Adrenal gland (tissue), 12 donors: ENCODE data around the gene ISCA2. TPM values are rescaled to one million over a fixed set of nuclear protein-coding genes. Genes with fewer than 3 reads are reported as not detected.

Experiments
- DNase-seq, 7 donors: peaks; one replicate each; pipeline ENCODE4 v3.0.0-alpha.2; 2019 to 2020
- H3K27ac ChIP-seq, 5 donors: fragments of 200-600 bp; sonication (generic) in 4 of 5; 1 replicate in 3 of 5; 2 replicates in 2 of 5; pipeline versions ENCODE4 v1.5.1 to v1.8.0; 2016 to 2020; ENCODE audit warnings: mild to moderate bottlenecking in 1 of 5
- H3K27me3 ChIP-seq: fragments of 200-600 bp; 2 replicates; pipeline ENCODE4 v1.8.0; 2021
- H3K36me3 ChIP-seq, 2 donors: fragments of 200-600 bp; replicated peaks in 1 of 2; 1 replicate in 1 of 2; 2 replicates in 1 of 2; pipeline versions ENCODE4 v1.5.1 to v1.8.0; 2018 to 2022
- H3K4me1 ChIP-seq, 2 donors: fragments of 200-600 bp; replicated peaks in 1 of 2; 1 replicate in 1 of 2; 2 replicates in 1 of 2; pipeline versions ENCODE4 v1.5.1 to v1.8.0; 2018 to 2021
- H3K4me3 ChIP-seq, 4 donors: fragments of 200-600 bp; sonication (generic) in 3 of 4; one replicate each; pipeline ENCODE4 v1.5.1; 2016 to 2018
- H3K9me3 ChIP-seq, 3 donors: fragments of 200-600 bp; sonication (generic) in 1 of 3; replicated peaks in 1 of 3; 1 replicate in 2 of 3; 2 replicates in 1 of 3; pipeline versions ENCODE4 v1.5.1 to v1.8.0; 2016 to 2021
- CTCF ChIP-seq, 6 experiments: fragments of 450-650 bp in 4 of 6; fragments of 200-600 bp in 2 of 6; sonication (generic) in 1 of 6; IDR thresholded peaks; 1 replicate in 5 of 6; 2 replicates in 1 of 6; pipeline versions ENCODE4 v1.5.1 to v1.8.0; 2016 to 2021; ENCODE audit warnings: antibody characterized with exemption in 6 of 6, mild to moderate bottlenecking in 2 of 6, moderate library complexity in 1 of 6
- POLR2A ChIP-seq, 2 donors: fragments of 450-650 bp; IDR thresholded peaks; one replicate each; pipeline ENCODE4 v1.6.1; 2017; ENCODE audit warnings: antibody characterized with exemption in 2 of 2, mild to moderate bottlenecking in 2 of 2, moderate library complexity in 1 of 2
- WGBS, 4 donors: extraction: QIAGEN DNeasy Blood & Tissue Kit in 2 of 4; methylation state at CpG; one replicate each; pipeline versions ENCODE4 v1.1.5 to v1.1.7; 2013 to 2017; 5-methylcytosine and 5-hydroxymethylcytosine counted together
- intact Hi-C, 2 donors: fragments of 100-400 bp; cut with DNase I; formaldehyde crosslinking; loops; one replicate each; pipeline versions ENCODE4 v1.14.1 to v1.15.0; 2022 to 2023
- polyA plus RNA-seq, 3 donors: library from polyadenylated mRNA; stranded (reverse); fragments of 200-250 nt in 2 of 3; fragments of 350-450 nt in 1 of 3; fragmentation: Illumina TruSeq in 1 of 3; extraction: RNeasy Lipid Tissue Mini Kit (QIAGEN cat#74804) in 1 of 3; gene quantifications; one replicate each; pipeline ENCODE4 v1.2.3, GENCODE V29; 2013 to 2014
- total RNA-seq, 9 donors: library from RNA; depleted of rRNA in 4 of 9; stranded (reverse); fragments of >200 nt in 4 of 9; fragments of 120-200 nt in 1 of 9; fragmentation: NEBNext Ultra II Directional in 1 of 9; extraction: Animal tissue kit (Norgen Biotek cat#: 25700) in 1 of 9; gene quantifications; one replicate each; pipeline versions ENCODE4 v1.1.0 to v1.2.4, GENCODE V29; 2013 to 2023
- donor health status: healthy with polysubstance abuse.
- donor health status: Bipolar disorder and iron deficiency.
- donor health status: DM: yes; HTN: yes; CAD: no.
- donor health status: DM: no; HTN: no; CAD: no.
- donor health status: DM: no; HTN: no; CAD: no.
- donor health status: DM: yes; HTN: yes; CAD: no.

The ISCA2 gene
- total and polyA plus RNA-seq, 12 donors, result 13.2 to 63.6 (median 47.4) TPM

DNA sequence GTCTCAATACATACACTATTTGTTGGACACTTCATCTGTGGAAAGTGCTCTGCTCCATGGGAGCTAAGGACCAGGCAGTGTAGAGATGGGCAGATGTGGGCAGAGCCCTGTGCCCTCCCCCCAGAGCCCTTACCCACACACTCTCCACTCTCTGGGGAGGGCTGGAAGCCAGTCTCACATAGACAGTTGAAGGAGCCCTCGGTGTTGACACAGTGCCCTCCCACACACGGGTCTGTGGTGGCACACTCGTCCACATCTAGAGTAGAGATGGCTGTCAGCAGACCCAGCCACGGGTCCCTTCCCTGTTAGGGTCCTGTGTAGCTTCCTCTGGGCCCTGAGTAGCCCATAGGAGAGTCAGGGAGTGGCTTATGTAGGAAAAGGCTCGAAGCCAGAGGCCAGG, 14.3 kb downstream of the ISCA2 start:
- Histone ChIP-seq H3K4me3 (no peak overlapping the region), H3K4me1 (no peaks in the 10 kb centered on the region), H3K9me3 (no peaks in the 10 kb centered on the region), H3K27me3 (no peaks in the 10 kb centered on the region), H3K27ac (no peak overlapping the region), H3K36me3 (no peaks in the 10 kb centered on the region)
- TF ChIP-seq POLR2A (IDR thresholded peaks at IDR 0.05), result no peak
- no peak for TF ChIP-seq CTCF (IDR thresholded peaks at IDR 0.05)
- WGBS, 4 donors, result 67 to 82% (median 74%) methylated on average over 1 to 5 of the region's 5 CpGs
- DNase-seq, result no peak
- intact Hi-C loops, result loop anchor here in 1 of 2 donors (5.0 to 10.0 kb wide), 2 partner anchors 94 to 287 kb away; no protein-coding TSS in a partner anchor

GRCh38 chr14:74508292-74508731, 14.7 kb downstream of the ISCA2 start:
- intact Hi-C loops, result loop anchor here in 1 of 2 donors (5.0 to 10.0 kb wide), 2 partner anchors 94 to 286 kb away; no protein-coding TSS in a partner anchor
- Histone ChIP-seq H3K4me1 (no peaks in the 10 kb centered on the region), H3K9me3 (no peaks in the 10 kb centered on the region), H3K27me3 (no peaks in the 10 kb centered on the region), H3K4me3 (no peak overlapping the region), H3K36me3 (no peaks in the 10 kb centered on the region), H3K27ac (no peak overlapping the region)
- TF ChIP-seq CTCF (IDR thresholded peaks at IDR 0.05) (no peak), POLR2A (IDR thresholded peaks at IDR 0.05) (no peak)
- peak in 1 of 7 donors; percentile 14 for DNase-seq
- WGBS, 4 donors, result 43 to 69% (median 60%) methylated on average over 7 to 15 of the region's 15 CpGs

DNA sequence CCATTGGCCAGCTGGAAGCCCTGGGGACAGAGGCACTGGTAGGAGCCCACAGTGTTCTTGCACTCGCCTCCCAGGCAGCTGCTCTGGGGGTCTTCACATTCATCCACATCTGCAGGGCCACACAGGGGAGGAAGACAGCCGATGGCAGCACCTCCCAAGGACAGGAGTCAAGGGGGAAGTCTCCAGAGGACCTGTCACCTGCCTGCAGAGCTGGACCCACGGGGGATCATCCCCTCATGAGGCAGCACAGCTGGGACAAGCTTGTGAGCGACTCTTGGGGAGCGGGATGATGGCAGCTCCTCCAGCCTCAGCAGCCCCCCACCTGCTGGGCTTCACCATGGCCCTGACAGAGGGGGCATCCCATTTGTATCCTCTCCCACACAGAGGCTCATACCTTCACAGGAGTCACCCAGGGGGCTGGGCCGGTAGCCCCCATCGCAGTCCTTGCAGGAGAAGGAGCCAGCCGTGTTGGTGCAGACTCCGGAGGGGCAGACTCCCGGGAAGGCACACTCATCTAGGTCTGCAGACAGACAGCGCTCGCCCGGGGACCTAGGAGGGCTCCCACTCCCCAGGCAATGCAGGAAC, 15.4 kb downstream of the ISCA2 start:
- intact Hi-C loops, result loop anchor here in 1 of 2 donors (5.0 to 10.0 kb wide), 2 partner anchors 93 to 286 kb away; no protein-coding TSS in a partner anchor
- Histone ChIP-seq H3K27ac (no peak overlapping the region), H3K4me1 (no peaks in the 10 kb centered on the region), H3K27me3 (no peaks in the 10 kb centered on the region), H3K36me3 (no peaks in the 10 kb centered on the region), H3K9me3 (no peaks in the 10 kb centered on the region), H3K4me3 (no peak overlapping the region)
- no peak for TF ChIP-seq POLR2A (IDR thresholded peaks at IDR 0.05)
- no peak for TF ChIP-seq CTCF (IDR thresholded peaks at IDR 0.05)
- DNase-seq, result no peak
- 82 to 89% (median 87%) methylated on average over 5 to 13 of the region's 13 CpGs for WGBS, 4 donors

DNA sequence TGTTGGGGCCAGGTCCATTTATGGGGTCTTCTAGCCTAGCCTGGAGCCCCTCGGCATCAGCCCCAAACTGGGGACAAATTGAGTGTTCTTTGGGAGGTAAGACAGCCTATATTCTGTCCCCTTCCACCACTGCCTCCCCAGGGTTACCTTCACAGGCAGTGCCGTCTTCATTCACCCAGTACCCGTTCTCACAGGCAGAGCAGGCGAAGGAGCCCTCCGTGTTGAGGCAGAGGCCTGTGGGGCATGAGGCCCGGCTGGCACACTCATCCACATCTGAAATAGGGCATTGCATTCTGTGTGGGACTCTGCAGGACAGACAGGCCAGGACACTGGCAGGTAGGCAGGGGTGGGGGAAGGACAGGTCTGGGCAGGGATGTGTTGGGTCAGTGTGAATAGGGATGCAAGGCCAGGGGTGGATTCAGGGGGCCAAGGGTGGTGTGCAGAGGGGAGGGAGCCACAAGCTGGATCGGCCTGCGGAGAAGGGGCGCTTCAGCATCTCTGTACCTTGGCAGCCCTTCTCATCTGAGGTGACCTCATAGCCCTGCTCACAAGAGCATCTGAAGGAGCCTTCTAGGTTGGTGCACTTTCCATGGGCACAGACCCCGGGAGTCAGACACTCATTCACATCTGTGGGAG, 16.1 kb downstream of the ISCA2 start:
- H3K9me3 ChIP-seq, result no peaks in the 10 kb centered on the region
- no peak for DNase-seq
- H3K27me3 ChIP-seq, result no peaks in the 10 kb centered on the region
- intact Hi-C loops, result loop anchor here in 1 of 2 donors (5.0 to 10.0 kb wide), 2 partner anchors 93 to 285 kb away; no protein-coding TSS in a partner anchor
- no peak overlapping the region for H3K4me3 ChIP-seq
- no peak overlapping the region for H3K27ac ChIP-seq
- no peaks in the 10 kb centered on the region for H3K4me1 ChIP-seq
- 89 to 94% (median 90%) methylated on average over 9 to 10 of the region's 10 CpGs for WGBS, 4 donors
- TF ChIP-seq POLR2A (IDR thresholded peaks at IDR 0.05) (no peak), CTCF (IDR thresholded peaks at IDR 0.05) (no peak)
- no peaks in the 10 kb centered on the region for H3K36me3 ChIP-seq
